Measurements from ENCODE around the gene DDO. TPM values are rescaled to one million over a fixed set of nuclear protein-coding genes. Genes with fewer than 3 reads are reported as not detected.
"Not testable (repeated sequence)": the region's sequence is repeated elsewhere in the genome, so short reads cannot be mapped to it uniquely, and the experiment has no call there.

The DDO gene
- total RNA-seq, 2 donors from 2014 or later: 2.0 to 2.3 TPM

DNA sequence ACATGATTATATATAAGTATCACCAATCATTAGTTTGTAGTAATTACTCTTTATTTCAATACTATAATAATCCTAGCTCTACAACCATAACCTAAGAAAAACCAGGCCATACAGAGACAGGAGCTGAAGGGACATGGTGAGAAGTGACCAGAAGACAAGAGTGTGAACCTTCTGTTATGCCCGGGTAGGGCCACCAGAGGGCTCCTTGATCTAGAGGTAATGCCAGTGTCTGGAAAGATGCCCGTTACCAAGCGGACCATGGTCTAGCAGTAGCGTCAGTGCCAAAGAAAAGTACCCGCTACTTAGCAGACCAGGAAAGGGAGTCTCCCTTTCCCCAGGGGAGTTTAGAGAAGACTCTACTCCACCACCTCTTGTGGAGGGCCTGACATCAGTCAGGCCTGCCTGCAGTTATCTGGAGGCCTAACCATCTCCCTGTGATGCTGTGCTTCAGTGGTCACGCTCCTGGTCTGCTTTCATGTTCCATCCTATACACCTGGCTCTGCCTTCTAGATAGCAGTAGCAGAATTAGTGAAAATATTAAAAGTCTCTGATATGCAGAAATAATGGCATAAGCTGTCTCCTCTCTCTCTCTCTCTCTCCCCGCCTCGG is 42.3 kb upstream of the DDO start:
- intact Hi-C loops (cut with DNase I); H3K36me3 ChIP-seq; H3K4me1 ChIP-seq; H3K9ac ChIP-seq (ENCODE audit: low read depth in 2 of 2, low read length in 2 of 2); H3K27ac ChIP-seq; H3K4me3 ChIP-seq; H3K27me3 ChIP-seq; H3K9me3 ChIP-seq: not testable (repeated sequence)
- peak; percentile 50 for DNase-seq
- TF ChIP-seq, protein P1, sequence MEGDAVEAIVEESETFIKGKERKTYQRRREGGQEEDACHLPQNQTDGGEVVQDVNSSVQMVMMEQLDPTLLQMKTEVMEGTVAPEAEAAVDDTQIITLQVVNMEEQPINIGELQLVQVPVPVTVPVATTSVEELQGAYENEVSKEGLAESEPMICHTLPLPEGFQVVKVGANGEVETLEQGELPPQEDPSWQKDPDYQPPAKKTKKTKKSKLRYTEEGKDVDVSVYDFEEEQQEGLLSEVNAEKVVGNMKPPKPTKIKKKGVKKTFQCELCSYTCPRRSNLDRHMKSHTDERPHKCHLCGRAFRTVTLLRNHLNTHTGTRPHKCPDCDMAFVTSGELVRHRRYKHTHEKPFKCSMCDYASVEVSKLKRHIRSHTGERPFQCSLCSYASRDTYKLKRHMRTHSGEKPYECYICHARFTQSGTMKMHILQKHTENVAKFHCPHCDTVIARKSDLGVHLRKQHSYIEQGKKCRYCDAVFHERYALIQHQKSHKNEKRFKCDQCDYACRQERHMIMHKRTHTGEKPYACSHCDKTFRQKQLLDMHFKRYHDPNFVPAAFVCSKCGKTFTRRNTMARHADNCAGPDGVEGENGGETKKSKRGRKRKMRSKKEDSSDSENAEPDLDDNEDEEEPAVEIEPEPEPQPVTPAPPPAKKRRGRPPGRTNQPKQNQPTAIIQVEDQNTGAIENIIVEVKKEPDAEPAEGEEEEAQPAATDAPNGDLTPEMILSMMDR (IDR thresholded peaks at IDR 0.05): peak; percentile 42

DNA sequence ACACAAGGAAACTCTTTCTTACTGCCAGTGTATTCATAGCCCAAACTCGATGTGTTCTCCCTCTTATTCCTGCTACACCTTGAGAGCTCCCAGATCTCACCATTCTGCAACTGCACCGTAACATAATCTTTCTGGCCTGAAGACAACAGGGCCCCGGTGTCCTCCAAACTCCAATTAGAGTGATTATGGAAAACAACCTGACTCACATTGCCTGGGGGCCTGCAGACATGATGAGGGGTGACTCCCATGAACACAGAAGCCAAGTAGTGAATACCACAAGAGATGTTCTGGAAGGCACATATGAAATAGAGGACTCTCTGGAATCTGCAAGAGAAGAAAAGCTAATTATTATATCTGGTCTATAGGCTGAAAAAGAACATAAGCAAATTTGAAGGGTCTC is 41.3 kb upstream of the DDO start:
- Histone ChIP-seq H3K4me3 (no peak overlapping the region), H3K27me3 (no peaks in the 10 kb centered on the region), H3K9me3 (no peaks in the 10 kb centered on the region), H3K27ac (no peak overlapping the region), H3K9ac (ENCODE audit: low read depth in 2 of 2, low read length in 2 of 2) (no peak overlapping the region), H3K4me1 (no peaks in the 10 kb centered on the region), H3K36me3 (no peaks in the 10 kb centered on the region)
- TF ChIP-seq, protein P1 (IDR thresholded peaks at IDR 0.05): no peak
- intact Hi-C loops (cut with DNase I): no loop called here
- DNase-seq: no peak

DNA sequence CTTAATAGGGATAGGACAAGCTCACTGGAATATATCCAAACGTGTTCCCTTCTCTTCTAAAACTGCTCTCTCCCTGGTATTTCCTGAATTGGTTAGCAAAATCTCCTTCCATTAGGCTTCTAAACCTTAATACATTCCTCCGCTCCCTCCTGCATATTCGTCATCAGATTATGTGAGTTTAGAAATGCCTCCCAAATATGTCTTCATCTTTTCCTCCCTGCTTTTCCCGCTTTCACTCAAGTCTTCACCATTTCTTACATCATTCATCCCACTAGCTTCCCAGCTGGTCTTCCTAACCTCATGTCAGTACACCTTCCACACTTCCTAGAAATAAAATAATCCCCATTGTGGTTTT is 34.1 kb upstream of the DDO start:
- no peaks in the 10 kb centered on the region for H3K9me3 ChIP-seq
- no peak overlapping the region for H3K4me3 ChIP-seq
- intact Hi-C loops (cut with DNase I): no loop called here
- H3K27me3 ChIP-seq: no peaks in the 10 kb centered on the region
- no peak overlapping the region for H3K27ac ChIP-seq
- DNase-seq: no peak
- TF ChIP-seq, protein P1 (IDR thresholded peaks at IDR 0.05): no peak
- H3K4me1 ChIP-seq: no peaks in the 10 kb centered on the region
- H3K9ac ChIP-seq (ENCODE audit: low read depth in 2 of 2, low read length in 2 of 2): no peak overlapping the region
- no peaks in the 10 kb centered on the region for H3K36me3 ChIP-seq

DNA sequence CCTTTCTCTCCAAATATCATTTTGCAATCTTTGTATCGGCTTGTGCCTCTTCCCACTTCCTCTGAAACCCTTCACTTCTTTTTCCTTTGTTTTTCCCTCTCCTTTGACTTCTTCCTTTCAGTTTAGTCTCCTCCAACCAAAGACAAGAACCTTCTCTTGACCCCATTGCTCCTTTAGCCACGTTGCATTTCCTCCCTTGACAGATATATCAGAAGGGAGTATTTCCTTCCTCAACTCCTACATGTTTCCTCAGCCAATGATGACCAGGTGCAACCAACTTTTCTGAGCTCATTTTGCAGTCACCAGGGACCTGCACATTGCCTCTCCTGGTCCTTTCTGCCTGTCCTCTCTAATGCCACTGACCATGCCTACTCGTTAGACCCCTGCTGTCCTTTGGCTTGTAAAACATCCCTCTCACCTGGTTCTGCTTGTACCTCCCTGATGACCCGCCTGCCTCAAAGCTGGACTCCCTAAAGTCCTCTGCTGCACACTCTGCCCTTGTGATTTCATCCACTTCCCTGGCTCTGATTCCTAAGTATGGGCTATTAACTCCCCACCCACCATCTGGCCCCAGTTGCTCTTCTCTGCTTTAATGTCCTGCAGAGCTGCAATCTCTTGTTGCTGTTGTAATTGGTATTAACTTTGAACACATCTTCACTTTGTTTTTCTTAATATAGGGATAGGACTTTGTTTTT is 33.6 kb upstream of the DDO start:
- intact Hi-C loops (cut with DNase I): no loop called here

DNA sequence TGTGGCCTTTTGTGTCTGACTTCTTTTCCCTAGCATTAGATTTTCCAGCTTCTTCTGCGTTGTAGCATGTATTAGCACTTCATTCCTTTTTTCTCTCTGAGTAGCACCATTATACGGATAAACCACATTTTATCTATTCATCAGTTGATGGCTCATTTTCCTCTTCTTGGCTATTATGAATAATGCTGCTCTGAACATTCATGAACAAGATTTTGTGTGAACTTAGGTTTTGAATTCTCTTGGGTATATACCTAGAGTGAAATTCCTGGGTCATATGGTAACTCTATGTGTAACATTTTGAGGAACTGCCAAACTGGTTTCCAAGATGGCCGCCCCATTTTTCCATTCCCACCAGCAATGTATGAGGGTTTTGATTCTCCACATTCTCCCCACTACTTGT is 32.4 kb upstream of the DDO start:
- DNase-seq: no peak
- Histone ChIP-seq H3K9me3 (no peaks in the 10 kb centered on the region), H3K4me1 (no peaks in the 10 kb centered on the region), H3K9ac (ENCODE audit: low read depth in 2 of 2, low read length in 2 of 2) (no peak overlapping the region), H3K36me3 (no peaks in the 10 kb centered on the region), H3K4me3 (no peak overlapping the region), H3K27me3 (no peaks in the 10 kb centered on the region), H3K27ac (no peak overlapping the region)
- intact Hi-C loops (cut with DNase I): no loop called here
- TF ChIP-seq, protein P1 (IDR thresholded peaks at IDR 0.05): no peak

More for the DNA sequence above, 33.6 kb upstream of the DDO start:
- no peak overlapping the region for H3K9ac ChIP-seq (ENCODE audit: low read depth in 2 of 2, low read length in 2 of 2)
- DNase-seq: no peak
- H3K4me3 ChIP-seq: no peak overlapping the region
- H3K9me3 ChIP-seq: no peaks in the 10 kb centered on the region
- TF ChIP-seq, protein P1 (IDR thresholded peaks at IDR 0.05): no peak
- no peaks in the 10 kb centered on the region for H3K4me1 ChIP-seq
- H3K36me3 ChIP-seq: no peaks in the 10 kb centered on the region
- no peak overlapping the region for H3K27ac ChIP-seq
- no peaks in the 10 kb centered on the region for H3K27me3 ChIP-seq
